RPMI7951 (cell line): ENCODE data around the gene ZNF684. TPM values are rescaled to one million over a fixed set of nuclear protein-coding genes. Genes with fewer than 3 reads are reported as not detected.
"Not testable (repeated sequence)": the region's sequence is repeated elsewhere in the genome, so short reads cannot be mapped to it uniquely, and the experiment has no call there.

ENCODE experiments used
- DNase-seq: peaks from one replicate; pipeline ENCODE4 v3.0.0-alpha.2; 2012; ENCODE audit warnings: low read depth
- total RNA-seq: library from RNA; depleted of rRNA; stranded (reverse); fragments of >200 nt; shearing (Covaris generic); gene quantifications from 2 replicates; pipeline ENCODE4 v1.2.3, GENCODE V29; 2014; rRNA removed

Gene ZNF684
- 7.6 and 9.7 TPM in 2 replicates for total RNA-seq

DNA sequence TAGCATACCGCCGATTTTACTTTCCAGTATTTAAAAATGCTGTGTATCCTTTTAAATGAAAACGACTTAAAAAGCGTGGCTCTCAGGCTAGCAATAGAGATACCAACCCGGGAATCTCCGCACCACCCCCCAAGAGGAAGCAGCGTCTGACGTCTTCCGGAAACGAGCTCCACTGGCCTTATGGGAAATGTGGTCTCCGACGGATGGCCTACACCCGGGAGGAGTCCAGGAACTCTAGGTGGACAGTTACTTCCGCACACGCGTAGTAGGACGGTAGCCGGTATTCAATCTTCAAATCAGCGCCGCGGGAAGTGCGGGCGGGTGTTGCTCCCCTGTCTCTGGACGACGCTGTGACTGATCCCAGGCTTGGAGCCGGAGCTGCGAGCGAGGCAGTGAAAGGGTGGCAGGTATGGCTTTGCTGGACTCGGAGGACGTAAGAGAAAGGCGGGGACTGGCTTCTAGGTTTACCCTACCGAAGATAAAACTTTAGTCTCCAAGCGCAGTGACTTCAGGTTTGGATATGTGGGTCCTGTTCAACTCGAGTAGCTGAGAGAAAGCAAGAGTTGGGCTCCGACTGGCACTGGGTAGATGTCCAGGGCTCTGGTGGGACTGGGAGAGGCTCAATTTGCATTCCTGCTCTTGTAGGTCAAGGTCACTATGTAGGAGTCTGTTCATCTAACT lies at the start of gene ZNF684:
TSS of gene ZNF684 (plus strand) at position 257 of the 681 bp plus-strand sequence. CDS start 1,530 bp downstream, outside the sequence.
- DNase-seq = peak; percentile 97

GRCh38 chr1:40495315-40495903 lies 36.0 kb upstream of the ZNF684 start:
- DNase-seq = no peak

DNA sequence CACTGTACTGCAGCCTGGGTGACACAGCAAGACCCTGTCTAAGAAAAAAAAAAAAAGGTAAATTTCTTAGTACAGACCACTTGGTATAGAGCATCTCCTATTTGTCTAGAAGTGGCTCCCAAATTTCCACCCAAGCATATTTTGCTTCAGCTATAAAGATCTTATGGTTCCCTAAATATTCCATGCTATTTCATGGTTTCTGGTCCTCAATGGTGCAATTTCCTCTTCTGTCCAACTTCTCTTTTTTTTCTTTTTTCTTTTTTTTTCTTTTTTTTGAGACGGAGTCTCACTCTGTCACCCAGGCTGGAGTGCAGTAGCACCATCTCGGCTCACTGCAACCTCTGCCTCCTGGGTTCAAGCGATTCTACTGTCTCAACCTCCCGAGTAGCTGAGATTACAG lies 28.8 kb upstream of the ZNF684 start:
- not testable (repeated sequence) for DNase-seq

- DNase-seq = no peak
Observed at GRCh38 chr1:40507973-40508372, 23.5 kb upstream of the ZNF684 start.

DNA sequence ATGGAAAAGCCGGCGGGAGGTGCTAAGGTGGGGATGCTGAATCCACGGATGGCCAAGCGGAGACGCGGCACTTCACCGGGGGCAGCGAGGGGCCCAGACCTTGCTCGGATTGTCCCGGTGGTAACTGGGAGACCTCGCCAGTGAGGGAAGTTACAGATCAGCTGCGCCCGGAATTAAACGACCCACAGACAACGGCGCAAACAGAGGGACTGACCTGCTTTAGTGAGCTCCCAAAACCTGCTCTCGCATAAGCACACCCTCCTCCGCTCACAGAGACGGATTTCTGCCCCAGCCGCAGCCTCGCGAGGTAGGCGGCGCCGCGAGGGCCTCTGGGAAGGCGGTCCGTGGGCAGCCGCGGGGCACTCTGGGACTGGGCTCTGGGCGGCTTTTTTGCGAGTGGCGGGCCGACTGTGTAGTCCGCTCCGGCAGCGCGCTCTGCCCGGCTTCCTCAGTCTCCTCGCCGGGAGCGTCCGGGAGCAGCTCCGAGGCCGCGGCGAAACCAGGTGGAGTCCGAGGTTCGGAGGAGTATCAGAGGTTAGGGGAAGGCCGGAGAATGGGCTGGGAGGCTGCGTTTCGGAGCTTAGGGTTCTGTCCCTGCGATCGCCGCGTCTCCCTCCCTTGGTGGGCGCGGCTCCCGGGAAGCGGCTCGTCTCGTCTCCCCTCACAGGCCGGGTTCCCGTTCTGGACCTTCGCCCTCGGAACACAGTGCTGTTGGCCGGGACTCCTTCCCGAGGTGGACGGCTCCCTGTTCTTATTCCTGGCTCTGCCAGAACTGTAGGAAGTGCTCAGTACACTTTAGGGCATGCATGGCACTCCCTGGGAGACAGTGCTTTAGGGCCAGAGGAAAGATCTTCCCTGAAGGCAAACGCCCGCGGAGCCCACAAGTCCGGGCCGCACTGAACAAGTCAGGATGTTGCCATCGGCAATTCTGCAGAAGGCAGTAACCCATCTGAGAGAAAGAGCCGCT lies 22.8 kb upstream of the ZNF684 start, which contains the start of gene EXO5:
TSS of gene EXO5 (plus strand) at position 393 of the 967 bp plus-strand sequence. CDS start 5,778 bp downstream, outside the sequence.
- DNase-seq = peak; percentile 82

DNA sequence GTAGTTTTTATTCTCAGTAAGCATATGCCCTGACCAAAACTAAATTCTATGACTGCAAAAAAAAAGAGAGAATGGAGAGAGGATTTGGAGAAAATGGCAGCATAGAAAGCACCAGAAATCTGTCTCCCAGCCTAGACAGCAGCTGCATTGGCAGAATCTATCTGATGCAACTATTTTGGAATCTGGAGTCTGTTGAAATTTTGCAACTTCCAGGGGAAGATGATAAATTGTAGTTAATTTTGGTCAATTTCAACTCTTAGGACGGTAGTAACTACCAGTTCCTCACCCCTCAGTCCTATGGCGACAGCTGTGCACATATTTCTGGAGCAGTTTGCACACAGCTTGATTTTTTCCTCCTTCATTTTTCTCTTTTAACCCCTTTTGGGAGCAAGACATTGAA lies 11.9 kb upstream of the ZNF684 start:
- no peak for DNase-seq

DNA sequence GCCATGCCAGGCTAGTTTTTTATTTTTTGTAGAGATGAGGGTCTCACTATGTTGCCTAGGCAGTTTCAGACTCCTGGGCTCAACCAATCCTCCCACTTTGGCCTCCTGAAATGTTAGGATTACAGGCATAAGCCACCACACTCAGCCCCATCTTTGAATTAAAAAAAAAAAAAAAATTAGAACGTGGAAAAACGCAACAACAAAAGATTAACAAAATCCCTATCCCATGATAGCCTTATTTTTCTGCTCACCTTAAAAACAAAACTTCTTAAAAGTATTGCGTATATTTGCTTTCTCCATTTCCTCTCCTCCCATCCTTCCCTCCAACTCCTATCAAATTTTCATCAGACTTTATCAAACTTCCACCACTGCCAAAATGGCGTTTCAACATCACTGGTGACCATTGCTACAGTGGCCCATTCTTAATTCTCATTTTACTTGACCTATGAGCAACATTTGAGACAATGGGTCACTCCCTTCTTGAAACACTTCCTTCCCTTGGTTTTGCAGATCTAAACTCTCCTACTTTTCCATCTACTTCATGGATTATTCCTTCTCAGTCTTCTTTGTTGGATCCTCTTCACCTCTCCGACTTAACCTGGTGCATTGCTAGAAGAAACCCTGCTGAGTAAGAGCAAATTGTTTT lies 579 bp upstream of the ZNF684 start:
- DNase-seq = peak; percentile 43

GRCh38 chr1:40532062-40532389 lies 589 bp downstream of the ZNF684 start:
- DNase-seq = no peak

DNA sequence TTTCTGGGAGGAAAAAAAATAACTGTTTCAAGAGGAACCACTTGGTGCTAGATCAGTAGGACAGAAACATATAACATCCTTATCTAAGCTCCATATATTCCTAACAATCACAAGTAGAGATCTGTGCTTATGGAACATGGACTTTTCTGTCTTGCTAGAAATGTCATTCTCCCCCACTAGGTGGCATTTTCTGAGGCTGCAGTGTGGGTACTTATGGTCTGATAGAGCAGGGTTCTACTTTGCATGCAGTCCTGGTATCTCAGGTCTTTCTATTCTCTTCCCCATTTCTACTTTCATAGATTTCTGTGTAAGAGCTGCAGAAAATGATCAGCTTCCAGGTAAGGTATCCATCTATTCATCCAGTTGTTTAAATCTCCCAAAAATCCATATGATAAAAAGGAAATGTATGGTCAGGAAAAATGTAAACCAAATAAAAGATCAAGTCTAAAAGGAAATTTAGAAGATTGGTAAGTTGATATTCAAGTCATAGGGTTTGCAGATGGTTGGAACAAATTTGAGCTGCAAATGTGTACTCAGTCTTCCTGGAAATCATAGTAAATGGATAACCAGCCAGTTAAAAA lies 1.5 kb downstream of the ZNF684 start:
- DNase-seq = peak; percentile 67

DNA sequence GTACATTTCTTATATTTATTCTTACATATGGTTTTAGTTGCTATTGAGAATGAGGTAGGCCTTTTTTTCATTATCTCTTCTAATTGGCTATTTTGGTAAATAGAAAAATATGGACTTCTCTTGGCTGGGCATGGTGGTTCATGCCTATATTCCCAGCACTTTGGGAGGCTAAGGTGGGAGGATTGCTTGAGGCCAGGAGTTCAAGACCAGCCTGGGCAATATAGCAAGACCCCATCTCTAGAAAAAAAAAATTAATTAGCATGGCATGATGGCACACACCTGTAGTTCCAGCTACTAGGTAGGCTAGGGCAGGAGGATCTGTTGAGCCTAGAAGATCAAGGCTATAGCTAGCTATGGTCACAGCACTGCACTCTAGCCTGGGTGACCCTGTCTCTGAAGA lies 3.2 kb downstream of the ZNF684 start:
- no peak for DNase-seq

DNA sequence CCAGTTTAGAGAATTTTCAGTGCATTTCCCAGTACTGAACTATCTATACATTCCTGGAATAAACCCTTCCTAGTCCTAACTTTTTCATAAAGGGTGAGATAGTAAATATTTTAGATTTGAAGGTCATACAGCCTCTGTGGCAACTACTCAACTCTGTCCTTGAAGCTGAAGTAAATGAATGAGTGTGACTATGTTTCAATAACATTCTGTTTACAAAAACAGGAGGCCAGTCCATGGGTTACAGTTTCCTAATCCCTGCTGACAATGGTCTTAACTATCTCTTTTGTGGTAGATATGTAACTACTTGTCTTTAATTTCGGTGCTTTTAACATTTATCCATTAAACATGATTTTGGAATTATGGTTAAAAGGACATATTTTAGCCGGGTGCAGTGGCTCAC lies 4.3 kb downstream of the ZNF684 start:
- DNase-seq = no peak

GRCh38 chr1:40539338-40539737 lies 7.9 kb downstream of the ZNF684 start:
- no peak for DNase-seq

GRCh38 chr1:40546957-40547356 lies 15.5 kb downstream of the ZNF684 start:
- DNase-seq = no peak

DNA sequence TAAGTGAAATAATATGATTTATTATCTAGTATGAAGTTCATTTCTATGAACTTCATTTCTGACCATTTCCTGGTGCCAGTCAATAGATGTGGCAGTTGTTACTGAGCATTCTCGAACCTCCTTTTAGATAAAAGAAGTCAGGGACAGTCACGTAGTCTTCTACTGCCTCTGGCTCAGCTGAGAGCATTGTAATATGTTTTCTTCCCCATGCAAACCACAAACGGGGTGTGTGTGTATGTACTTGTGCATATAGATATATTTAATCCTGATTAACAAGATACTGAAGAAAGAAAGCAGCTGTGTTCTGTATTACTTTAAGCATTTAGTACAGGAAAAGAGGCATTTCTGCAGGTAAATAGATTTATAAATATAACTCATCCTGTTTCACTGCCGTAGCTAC lies 21.6 kb downstream of the ZNF684 start:
- DNase-seq = no peak

- not testable (repeated sequence) for DNase-seq
Observed at GRCh38 chr1:40554807-40555206, 23.4 kb downstream of the ZNF684 start.

DNA sequence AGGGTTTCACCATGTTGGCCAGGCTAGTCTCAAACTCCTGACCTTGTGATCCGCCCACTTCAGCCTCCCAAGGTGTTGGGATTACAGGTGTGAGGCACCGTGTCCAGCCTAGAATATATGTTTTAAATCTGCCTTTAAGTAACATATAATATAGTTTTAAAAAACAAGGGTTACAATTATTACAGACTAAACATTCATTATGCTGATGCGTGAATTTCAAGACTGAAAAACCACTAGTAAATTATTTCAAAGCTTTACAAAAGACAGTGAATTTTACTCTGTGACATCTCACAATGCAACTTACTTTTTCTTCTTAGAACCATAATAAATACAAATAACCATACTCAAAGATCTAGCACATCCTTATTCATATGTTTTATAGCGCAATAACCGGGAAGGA lies 24.7 kb downstream of the ZNF684 start:
- DNase-seq = no peak

GRCh38 chr1:40558241-40558640 lies 26.8 kb downstream of the ZNF684 start:
- not testable (repeated sequence) for DNase-seq

DNA sequence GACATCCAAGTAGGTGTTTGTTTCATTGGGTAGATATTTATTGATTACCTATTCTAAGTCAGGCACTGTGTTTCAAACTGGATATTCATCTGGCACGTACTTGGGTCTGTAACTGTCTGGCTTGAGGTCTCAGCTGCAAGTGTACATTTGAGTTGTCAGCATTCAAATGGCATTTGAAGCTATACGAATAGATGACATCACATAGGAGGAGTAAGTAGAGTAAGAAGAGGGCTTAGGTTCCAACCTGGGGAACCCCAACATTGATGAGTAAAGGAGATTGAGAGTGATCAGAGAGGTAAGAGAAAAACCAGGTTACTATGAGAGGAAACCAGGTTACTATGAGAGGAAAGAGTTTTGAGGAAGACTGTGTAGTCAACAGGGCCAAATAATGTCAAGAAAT lies 30.7 kb downstream of the ZNF684 start:
- DNase-seq = no peak

DNA sequence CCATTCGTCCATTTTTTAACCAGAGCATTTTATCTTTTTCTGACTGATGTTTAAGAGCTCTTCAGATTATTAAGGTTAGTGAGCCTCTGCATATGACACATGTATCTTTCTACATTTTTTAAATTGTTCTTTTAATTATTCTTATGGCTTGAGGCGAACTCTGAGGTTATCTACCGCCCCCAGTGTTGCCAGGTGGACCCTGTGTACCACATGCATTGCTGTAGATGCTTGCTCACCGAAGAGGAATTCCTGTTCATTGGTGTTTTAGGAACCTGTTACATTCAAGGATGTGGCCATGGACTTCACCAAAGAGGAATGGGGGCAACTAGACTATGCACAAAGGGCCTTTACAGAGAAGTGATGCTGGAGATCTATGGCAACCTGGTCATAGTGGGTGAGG lies 31.8 kb downstream of the ZNF684 start:
- DNase-seq = peak; percentile 5

- DNase-seq = no peak
Observed at GRCh38 chr1:40564506-40564905, 33.1 kb downstream of the ZNF684 start.

DNA sequence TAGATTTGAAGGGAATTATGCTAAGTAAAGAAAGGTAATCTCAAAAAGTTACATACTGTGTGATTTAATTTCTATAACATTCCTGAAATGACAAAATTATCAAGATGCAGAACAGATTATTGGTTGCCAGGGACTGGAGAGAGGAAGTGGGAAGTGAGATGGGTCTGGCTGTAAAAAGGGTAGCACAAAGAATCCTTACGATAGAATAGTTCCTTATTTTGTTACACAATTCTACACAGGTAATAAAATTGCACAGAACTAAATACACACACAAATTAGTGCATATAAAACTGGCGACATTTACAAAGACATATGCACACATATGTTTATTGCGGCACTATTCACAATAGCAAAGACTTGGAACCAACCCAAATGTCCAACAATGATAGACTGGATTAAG lies 33.5 kb downstream of the ZNF684 start:
- DNase-seq = no peak

DNA sequence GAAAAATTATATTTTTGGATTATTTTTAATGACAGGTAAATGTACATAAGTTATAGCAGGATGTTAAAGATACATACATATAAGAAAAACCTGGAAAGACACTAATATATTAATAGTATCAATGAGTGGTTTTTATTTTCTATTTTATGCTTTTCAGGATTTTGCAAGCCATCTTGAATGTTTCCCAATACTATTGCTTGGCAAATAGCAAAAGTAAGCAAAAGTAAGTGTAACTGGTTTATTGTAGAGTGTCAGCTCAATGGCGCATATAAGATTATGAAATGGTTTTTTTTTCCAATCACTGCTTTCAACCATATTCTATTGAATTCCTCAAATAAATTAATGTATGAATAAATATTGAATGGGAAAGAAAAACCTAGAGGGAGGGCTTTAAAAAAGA lies 36.4 kb downstream of the ZNF684 start:
- DNase-seq = no peak
